HepG2 (cell line): ENCODE data around the gene ATXN1L. TPM values are rescaled to one million over a fixed set of nuclear protein-coding genes. Genes with fewer than 3 reads are reported as not detected.

Source experiments
- BRCA1 ChIP-seq: sonication (generic); formaldehyde crosslinking; IDR thresholded peaks from 2 replicates; pipeline ENCODE4 v1.4.0; 2020; ENCODE audit warnings: missing genetic modification reagents
- CENPT ChIP-seq: sonication (generic); formaldehyde crosslinking; IDR thresholded peaks from 2 replicates; pipeline ENCODE4 v1.8.0; 2022; ENCODE audit warnings: low read depth, mild to moderate bottlenecking, moderate library complexity, missing genetic modification reagents
- EEA1 ChIP-seq: sonication (generic); formaldehyde crosslinking; IDR thresholded peaks from 2 replicates; pipeline ENCODE4 v1.5.1; 2020; ENCODE audit warnings: mild to moderate bottlenecking, missing genetic modification reagents, borderline replicate concordance
- HES4 ChIP-seq: sonication (generic); formaldehyde crosslinking; IDR thresholded peaks from 2 replicates; pipeline ENCODE4 v1.9.0; 2021; ENCODE audit warnings: mild to moderate bottlenecking, missing genetic modification reagents, borderline replicate concordance
- HMG20A ChIP-seq: IDR thresholded peaks from 2 replicates; pipeline ENCODE4 v1.6.1; 2016; ENCODE audit warnings: borderline replicate concordance
- HOXA5 ChIP-seq: sonication (generic); formaldehyde crosslinking; IDR thresholded peaks from 2 replicates; pipeline ENCODE4 v1.4.0; 2020; ENCODE audit warnings: missing genetic modification reagents
- ISL2 ChIP-seq: sonication (generic); formaldehyde crosslinking; IDR thresholded peaks from 2 replicates; pipeline ENCODE4 v1.5.0; 2020; ENCODE audit warnings: missing genetic modification reagents
- MED13 ChIP-seq: sonication (generic); formaldehyde crosslinking; IDR thresholded peaks from 2 replicates; pipeline ENCODE4 v1.5.0; 2020; ENCODE audit warnings: missing genetic modification reagents
- MEIS1 ChIP-seq: sonication (generic); formaldehyde crosslinking; IDR thresholded peaks from 2 replicates; pipeline ENCODE4 v1.9.0; 2021; ENCODE audit warnings: mild to moderate bottlenecking, missing genetic modification reagents, moderate library complexity, borderline replicate concordance
- MIER3 ChIP-seq: IDR thresholded peaks from 2 replicates; pipeline ENCODE4 v1.6.1; 2016; ENCODE audit warnings: missing compliant biosample characterization, borderline replicate concordance
- PCBP2 ChIP-seq: fragments of 200-400 bp; formaldehyde crosslinking; optimal IDR thresholded peaks from 2 replicates; pipeline ENCODE3; 2018; ENCODE audit warnings: low read length, low read depth; ENCODE audit not compliant: poor library complexity, severe bottlenecking
- PHF21A ChIP-seq: sonication (generic); formaldehyde crosslinking; IDR thresholded peaks from 2 replicates; pipeline ENCODE4 v1.5.0; 2020; ENCODE audit warnings: mild to moderate bottlenecking, missing genetic modification reagents
- SOX5 ChIP-seq: IDR thresholded peaks from 2 replicates; pipeline ENCODE4 v1.6.1; 2016; ENCODE audit warnings: borderline replicate concordance
- XRCC5 ChIP-seq: fragments of 200-400 bp; formaldehyde crosslinking; optimal IDR thresholded peaks from 2 replicates; pipeline ENCODE3; 2017; ENCODE audit warnings: mild to moderate bottlenecking, low read length
- ZNF34 ChIP-seq: sonication (generic); formaldehyde crosslinking; IDR thresholded peaks from 2 replicates; pipeline ENCODE4 v1.4.0; 2020; ENCODE audit warnings: mild to moderate bottlenecking, missing genetic modification reagents, borderline replicate concordance
- ZNF563 ChIP-seq: sonication (generic); formaldehyde crosslinking; IDR thresholded peaks from 2 replicates; pipeline ENCODE4 v1.8.0; 2022; ENCODE audit warnings: mild to moderate bottlenecking, moderate library complexity, missing genetic modification reagents
- ZNF572 ChIP-seq: sonication (generic); formaldehyde crosslinking; IDR thresholded peaks from 2 replicates; pipeline ENCODE4 v1.5.1; 2020; ENCODE audit warnings: mild to moderate bottlenecking, missing genetic modification reagents
- ZNF749 ChIP-seq: sonication (generic); formaldehyde crosslinking; IDR thresholded peaks from 2 replicates; pipeline ENCODE4 v1.8.0; 2022; ENCODE audit warnings: mild to moderate bottlenecking, missing genetic modification reagents, moderate library complexity, borderline replicate concordance
- polyA plus RNA-seq, 8 experiments: library from polyadenylated mRNA; depleted of rRNA in 3 of 8; stranded (reverse) in 7 of 8; unstranded in 1 of 8; fragments of >200 nt; fragmentation: Illumina TruSeq in 4 of 8; extraction: Trizol in 4 of 8; gene quantifications; 2 replicates each; pipeline versions ENCODE4 v1.2.1 to v1.2.3, GENCODE V29; 2011 to 2016; ENCODE audit warnings: low read depth in 4 of 8, missing spikeins in 1 of 8, mixed read lengths in 1 of 8; ENCODE audit not compliant: insufficient read depth in 1 of 8
- total RNA-seq, 5 experiments: library from RNA; depleted of rRNA; stranded (reverse); fragments of >200 nt; fragmentation: Illumina TruSeq; extraction: Trizol; gene quantifications; 2 replicates each; pipeline ENCODE4 v1.2.3, GENCODE V29; 2016; ENCODE audit warnings: low read depth in 1 of 5
- TF ChIP-seq, protein P1 (sequence below): sonication (generic); formaldehyde crosslinking; conservative IDR thresholded peaks from 2 replicates; pipeline ENCODE4 v1.4.0; 2020; ENCODE audit warnings: missing genetic modification reagents
- TF ChIP-seq, protein P2 (sequence below): sonication (generic); formaldehyde crosslinking; IDR thresholded peaks from 2 replicates; pipeline ENCODE4 v1.9.0; 2022; ENCODE audit warnings: missing genetic modification reagents, mild to moderate bottlenecking, borderline replicate concordance
- TF ChIP-seq, protein P3 (sequence below): IDR thresholded peaks from 2 replicates; pipeline ENCODE4 v1.6.1; 2016; ENCODE audit warnings: mild to moderate bottlenecking, missing biosample characterization, missing genetic modification reagents
- TF ChIP-seq, protein P4 (sequence below): sonication (generic); formaldehyde crosslinking; IDR thresholded peaks from 2 replicates; pipeline ENCODE4 v1.8.0; 2022; ENCODE audit warnings: missing genetic modification reagents, mild to moderate bottlenecking, moderate library complexity, borderline replicate concordance

ATXN1L gene
- total and polyA plus RNA-seq, 2 of the 13 experiments (the other 11 are each of a cell fraction or from before 2014, with no cell fraction given), result 20.0 to 22.4 TPM

DNA sequence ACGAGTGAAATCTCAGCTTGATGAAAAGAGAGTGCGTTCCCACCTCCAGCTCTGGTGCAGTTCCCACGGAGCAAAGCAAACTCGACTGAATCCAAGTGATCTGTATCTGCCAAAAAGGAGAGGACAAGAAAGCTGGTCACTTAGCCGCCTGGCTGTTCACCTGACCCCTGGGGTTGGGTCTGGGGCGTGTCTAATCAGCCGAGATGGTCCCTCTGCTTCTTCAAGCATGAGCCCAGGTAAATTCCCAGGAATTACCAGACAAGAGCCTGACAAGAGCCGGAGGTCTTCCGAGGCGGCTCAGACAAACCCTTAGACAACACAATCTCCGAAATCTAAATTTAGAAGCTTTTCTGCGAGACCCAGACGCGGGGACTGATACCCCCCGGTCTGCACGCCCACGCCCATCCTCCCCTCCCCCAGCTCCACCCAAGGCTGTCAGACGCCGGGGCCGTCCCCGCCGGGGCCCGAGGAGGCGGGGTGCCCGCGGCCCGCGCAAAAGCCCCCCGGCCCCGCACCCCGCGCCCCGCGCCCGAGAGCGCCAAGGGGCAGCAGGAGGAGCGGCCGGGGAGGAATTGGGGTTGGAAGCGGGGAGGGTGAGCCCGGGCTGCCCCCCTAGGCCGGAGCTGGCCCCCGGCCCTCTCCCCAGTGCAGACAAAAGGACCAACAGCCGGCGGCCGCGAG lies 37.5 kb downstream of the ATXN1L start (continued):
- TF ChIP-seq, protein P1, sequence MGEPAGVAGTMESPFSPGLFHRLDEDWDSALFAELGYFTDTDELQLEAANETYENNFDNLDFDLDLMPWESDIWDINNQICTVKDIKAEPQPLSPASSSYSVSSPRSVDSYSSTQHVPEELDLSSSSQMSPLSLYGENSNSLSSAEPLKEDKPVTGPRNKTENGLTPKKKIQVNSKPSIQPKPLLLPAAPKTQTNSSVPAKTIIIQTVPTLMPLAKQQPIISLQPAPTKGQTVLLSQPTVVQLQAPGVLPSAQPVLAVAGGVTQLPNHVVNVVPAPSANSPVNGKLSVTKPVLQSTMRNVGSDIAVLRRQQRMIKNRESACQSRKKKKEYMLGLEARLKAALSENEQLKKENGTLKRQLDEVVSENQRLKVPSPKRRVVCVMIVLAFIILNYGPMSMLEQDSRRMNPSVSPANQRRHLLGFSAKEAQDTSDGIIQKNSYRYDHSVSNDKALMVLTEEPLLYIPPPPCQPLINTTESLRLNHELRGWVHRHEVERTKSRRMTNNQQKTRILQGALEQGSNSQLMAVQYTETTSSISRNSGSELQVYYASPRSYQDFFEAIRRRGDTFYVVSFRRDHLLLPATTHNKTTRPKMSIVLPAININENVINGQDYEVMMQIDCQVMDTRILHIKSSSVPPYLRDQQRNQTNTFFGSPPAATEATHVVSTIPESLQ (CRISPR knock-in tag), result no peak
- TF ChIP-seq MIER3 (CRISPR knock-in tag) (no peak), CENPT (CRISPR knock-in tag) (0 out of 2 replicates have a peak, but pooled peaks have one; percentile 1), MED13 (0 out of 2 replicates have a peak, but pooled peaks have one; percentile 20), ZNF563 (CRISPR knock-in tag) (no peak), XRCC5 (peak; percentile 8), PHF21A (CRISPR knock-in tag) (peak; percentile 27; the same call in 1 of the 2 replicates), EEA1 (CRISPR knock-in tag) (no peak), HOXA5 (CRISPR knock-in tag) (no peak), ZNF572 (no peak), HES4 (0 out of 2 replicates have a peak, but pooled peaks have one; percentile 32), ZNF34 (CRISPR knock-in tag) (no peak), MEIS1 (no peak), BRCA1 (CRISPR knock-in tag) (no peak), PCBP2 (no peak), SOX5 (CRISPR knock-in tag) (no peak), HMG20A (no peak), ZNF749 (CRISPR knock-in tag) (peak; percentile 31; the same call in 1 of the 2 replicates), ISL2 (CRISPR knock-in tag) (0 out of 2 replicates have a peak, but pooled peaks have one; percentile 13)
- TF ChIP-seq, protein P2, sequence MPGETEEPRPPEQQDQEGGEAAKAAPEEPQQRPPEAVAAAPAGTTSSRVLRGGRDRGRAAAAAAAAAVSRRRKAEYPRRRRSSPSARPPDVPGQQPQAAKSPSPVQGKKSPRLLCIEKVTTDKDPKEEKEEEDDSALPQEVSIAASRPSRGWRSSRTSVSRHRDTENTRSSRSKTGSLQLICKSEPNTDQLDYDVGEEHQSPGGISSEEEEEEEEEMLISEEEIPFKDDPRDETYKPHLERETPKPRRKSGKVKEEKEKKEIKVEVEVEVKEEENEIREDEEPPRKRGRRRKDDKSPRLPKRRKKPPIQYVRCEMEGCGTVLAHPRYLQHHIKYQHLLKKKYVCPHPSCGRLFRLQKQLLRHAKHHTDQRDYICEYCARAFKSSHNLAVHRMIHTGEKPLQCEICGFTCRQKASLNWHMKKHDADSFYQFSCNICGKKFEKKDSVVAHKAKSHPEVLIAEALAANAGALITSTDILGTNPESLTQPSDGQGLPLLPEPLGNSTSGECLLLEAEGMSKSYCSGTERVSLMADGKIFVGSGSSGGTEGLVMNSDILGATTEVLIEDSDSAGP (CRISPR knock-in tag), result no peak
- TF ChIP-seq, protein P3, sequence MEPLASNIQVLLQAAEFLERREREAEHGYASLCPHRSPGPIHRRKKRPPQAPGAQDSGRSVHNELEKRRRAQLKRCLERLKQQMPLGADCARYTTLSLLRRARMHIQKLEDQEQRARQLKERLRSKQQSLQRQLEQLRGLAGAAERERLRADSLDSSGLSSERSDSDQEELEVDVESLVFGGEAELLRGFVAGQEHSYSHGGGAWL (CRISPR knock-in tag), result no peak
- TF ChIP-seq, protein P4, sequence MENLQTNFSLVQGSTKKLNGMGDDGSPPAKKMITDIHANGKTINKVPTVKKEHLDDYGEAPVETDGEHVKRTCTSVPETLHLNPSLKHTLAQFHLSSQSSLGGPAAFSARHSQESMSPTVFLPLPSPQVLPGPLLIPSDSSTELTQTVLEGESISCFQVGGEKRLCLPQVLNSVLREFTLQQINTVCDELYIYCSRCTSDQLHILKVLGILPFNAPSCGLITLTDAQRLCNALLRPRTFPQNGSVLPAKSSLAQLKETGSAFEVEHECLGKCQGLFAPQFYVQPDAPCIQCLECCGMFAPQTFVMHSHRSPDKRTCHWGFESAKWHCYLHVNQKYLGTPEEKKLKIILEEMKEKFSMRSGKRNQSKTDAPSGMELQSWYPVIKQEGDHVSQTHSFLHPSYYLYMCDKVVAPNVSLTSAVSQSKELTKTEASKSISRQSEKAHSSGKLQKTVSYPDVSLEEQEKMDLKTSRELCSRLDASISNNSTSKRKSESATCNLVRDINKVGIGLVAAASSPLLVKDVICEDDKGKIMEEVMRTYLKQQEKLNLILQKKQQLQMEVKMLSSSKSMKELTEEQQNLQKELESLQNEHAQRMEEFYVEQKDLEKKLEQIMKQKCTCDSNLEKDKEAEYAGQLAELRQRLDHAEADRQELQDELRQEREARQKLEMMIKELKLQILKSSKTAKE, result 0 out of 2 replicates have a peak, but pooled peaks have one; percentile 21
